Measurements from ENCODE around the gene TMBIM1. TPM values are rescaled to one million over a fixed set of nuclear protein-coding genes. Genes with fewer than 3 reads are reported as not detected.

The TMBIM1 gene
- total RNA-seq, 1 donor from 2014 or later, result 74.9 TPM

DNA sequence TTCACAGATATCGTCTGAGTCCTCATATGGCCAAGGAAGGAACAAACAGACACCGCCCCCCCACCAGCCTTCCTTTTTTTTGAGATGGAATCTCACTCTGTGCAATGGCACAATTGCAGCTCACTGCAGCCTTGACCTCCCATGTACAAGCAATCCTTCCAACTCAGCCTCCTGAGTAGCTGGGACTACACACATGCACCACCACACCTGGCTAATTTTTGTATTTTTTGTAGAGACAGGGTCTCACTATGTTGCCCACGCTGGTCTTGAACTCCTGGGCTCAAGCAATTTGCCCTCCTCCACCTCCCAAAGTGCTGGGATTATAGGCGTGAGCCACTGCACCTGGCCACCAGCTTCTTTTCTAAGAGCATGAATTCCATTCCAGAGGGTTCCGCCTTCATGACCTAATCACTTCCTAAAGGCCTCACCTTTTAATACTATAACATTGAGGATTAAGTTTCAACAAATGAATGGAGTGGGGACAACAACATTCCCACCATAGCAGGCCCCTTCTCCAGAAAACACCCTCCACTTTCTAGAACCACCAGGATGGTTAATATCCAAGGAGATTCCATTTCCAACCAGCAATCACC lies 2.2 kb upstream of the TMBIM1 start:
- no peaks in the 10 kb centered on the region for H3K27me3 Mint-ChIP-seq (ENCODE audit: low read depth)
- no peaks in the 10 kb centered on the region for H3K36me3 Mint-ChIP-seq
- H3K4me3 Mint-ChIP-seq, result no peak overlapping the region
- H3K27ac Mint-ChIP-seq, result peak overlapping the region; percentile 96
- no peak for DNase-seq (ENCODE audit: low spot score in 2 of 2, unreplicated experiment in 2 of 2)
- TF ChIP-seq, protein P1, sequence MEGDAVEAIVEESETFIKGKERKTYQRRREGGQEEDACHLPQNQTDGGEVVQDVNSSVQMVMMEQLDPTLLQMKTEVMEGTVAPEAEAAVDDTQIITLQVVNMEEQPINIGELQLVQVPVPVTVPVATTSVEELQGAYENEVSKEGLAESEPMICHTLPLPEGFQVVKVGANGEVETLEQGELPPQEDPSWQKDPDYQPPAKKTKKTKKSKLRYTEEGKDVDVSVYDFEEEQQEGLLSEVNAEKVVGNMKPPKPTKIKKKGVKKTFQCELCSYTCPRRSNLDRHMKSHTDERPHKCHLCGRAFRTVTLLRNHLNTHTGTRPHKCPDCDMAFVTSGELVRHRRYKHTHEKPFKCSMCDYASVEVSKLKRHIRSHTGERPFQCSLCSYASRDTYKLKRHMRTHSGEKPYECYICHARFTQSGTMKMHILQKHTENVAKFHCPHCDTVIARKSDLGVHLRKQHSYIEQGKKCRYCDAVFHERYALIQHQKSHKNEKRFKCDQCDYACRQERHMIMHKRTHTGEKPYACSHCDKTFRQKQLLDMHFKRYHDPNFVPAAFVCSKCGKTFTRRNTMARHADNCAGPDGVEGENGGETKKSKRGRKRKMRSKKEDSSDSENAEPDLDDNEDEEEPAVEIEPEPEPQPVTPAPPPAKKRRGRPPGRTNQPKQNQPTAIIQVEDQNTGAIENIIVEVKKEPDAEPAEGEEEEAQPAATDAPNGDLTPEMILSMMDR (IDR thresholded peaks at IDR 0.05; ENCODE audit: unreplicated experiment), result no peak
- H3K4me1 Mint-ChIP-seq, result peaks cover 76% of the 10 kb centered on the region
- no peaks in the 10 kb centered on the region for H3K9me3 Mint-ChIP-seq

DNA sequence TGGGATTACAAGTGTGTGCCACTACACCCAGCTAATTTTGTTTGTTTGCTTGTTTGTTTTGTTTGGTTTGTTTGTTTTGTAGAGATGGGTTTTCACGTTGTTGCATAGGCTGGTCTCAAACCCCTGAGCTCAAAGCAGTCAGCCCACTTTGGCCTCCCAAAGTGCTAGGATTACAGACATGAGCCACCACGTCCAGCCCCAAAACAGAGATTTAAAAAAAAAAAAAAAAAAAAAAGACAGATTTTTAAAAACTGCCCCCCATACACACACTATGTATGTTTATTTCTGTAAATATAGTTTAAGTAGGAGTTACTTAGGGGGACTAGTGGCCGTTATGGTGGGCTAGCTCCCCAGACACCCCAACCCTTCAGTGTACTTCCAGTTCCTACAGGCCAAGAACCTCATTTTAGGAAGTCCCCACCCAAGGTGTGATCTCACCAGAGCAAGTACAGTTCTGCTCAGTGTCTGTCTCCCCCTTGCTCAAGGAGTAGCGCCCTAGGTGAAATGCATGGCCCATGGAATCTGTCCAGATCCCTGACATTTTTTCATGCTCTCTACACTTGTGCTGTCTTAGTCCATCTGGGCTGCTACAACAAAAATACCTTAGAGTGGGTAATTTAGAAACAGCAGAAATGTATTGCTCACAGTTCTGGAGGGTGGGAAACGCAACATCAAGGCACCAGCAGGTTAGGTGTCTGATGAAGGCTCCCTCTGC lies 1.6 kb upstream of the TMBIM1 start:
- Mint-ChIP-seq H3K27ac (peak overlapping the region; percentile 96), H3K4me1 (peaks cover 79% of the 10 kb centered on the region), H3K9me3 (no peaks in the 10 kb centered on the region), H3K27me3 (ENCODE audit: low read depth) (no peaks in the 10 kb centered on the region), H3K36me3 (no peaks in the 10 kb centered on the region), H3K4me3 (no peak overlapping the region)
- no peak for DNase-seq (ENCODE audit: low spot score in 2 of 2, unreplicated experiment in 2 of 2)
- TF ChIP-seq, protein P1 (IDR thresholded peaks at IDR 0.05; ENCODE audit: unreplicated experiment), result no peak

DNA sequence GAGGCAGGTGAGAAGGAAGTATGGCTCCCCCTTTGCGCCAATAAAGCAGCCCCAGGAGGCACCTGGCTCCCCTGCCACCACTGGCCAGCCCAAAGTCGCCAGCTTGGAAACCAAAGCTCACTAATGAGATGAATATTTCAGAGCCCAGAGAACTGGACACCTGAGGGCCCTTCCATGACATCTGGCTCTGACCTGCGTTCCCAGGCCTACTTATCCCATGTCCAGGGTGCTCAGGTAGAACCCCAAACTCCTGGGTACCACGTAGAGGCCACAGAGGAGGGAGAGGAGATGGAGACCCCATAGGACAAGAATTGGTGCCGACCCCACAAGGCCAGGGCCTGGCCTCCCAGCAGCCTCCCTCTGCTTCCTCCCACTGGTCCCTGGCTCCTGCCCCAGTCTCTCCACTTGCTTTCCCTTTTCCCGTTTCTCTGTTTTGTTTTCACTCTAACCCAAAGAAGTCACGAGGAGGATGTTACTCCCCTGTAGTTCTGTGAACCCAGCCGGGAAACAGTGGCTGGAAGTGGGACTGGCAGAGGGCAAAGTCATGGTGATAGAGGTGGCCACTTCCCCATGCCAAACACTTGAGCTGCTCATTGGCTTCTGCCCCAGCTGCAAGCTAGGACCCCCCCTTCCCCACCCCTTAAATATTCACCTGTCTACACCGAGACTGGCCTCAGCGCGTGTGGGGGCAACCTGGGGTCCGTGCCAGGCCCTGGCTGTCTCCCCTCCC lies 820 bp downstream of the TMBIM1 start:
- peaks cover 81% of the 10 kb centered on the region for H3K4me1 Mint-ChIP-seq
- peak overlapping the region; percentile 78 for H3K4me3 Mint-ChIP-seq

DNA sequence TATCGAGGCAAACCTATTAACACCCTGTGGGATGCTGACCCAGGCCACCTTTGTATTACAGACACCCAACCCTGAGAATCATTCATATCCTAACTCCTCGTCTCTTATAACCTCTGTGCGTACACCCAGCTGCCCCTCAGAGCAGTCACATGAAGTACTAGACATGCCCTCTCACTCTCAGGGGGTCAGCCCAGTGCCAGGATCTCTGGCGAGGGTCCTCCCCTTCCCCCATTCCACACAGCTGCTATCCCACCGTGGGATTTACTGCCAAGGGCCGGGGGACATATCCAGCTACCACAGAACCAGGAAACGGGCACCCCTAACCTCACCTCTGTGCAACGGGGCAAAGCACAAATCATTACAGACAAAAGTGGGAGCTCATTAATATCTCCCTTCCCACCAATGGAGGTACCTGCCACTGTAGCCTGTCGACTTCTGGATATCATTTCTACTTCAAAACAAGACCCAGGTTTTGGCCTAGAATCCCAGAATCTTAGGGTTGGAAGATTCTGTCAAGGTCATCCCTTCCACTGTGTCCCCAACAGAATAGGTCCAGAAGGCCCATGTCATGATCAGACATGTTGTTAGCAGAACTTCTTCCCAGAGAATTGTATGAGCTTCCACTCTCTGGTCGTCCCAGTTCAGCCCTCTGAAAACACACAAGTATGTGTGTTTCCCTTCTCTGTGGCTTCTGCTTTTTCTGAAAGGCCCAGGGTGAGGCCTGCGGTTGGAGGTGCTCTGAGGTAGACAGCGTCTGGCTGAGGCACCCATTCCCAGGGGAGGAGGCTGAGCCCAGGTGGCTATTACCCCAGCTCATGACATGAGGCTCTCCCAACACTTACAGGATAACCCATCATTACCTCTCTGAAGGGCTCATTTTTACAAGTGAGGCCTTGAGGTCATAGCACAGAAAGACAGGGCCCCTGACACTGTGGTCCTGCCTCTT lies 1.7 kb downstream of the TMBIM1 start:
- H3K4me3 Mint-ChIP-seq, result peak overlapping the region; percentile 78
- H3K9me3 Mint-ChIP-seq, result no peaks in the 10 kb centered on the region
- peaks cover 82% of the 10 kb centered on the region for H3K4me1 Mint-ChIP-seq
- no peaks in the 10 kb centered on the region for H3K36me3 Mint-ChIP-seq
- DNase-seq (ENCODE audit: low spot score in 2 of 2, unreplicated experiment in 2 of 2), result no peak
- H3K27me3 Mint-ChIP-seq (ENCODE audit: low read depth), result no peaks in the 10 kb centered on the region
- TF ChIP-seq, protein P1 (IDR thresholded peaks at IDR 0.05; ENCODE audit: unreplicated experiment), result no peak
- peak overlapping the region; percentile 97 for H3K27ac Mint-ChIP-seq

More for the DNA sequence above, 820 bp downstream of the TMBIM1 start:
- TF ChIP-seq, protein P1 (IDR thresholded peaks at IDR 0.05; ENCODE audit: unreplicated experiment), result no peak
- H3K36me3 Mint-ChIP-seq, result no peaks in the 10 kb centered on the region
- DNase-seq (ENCODE audit: low spot score in 2 of 2, unreplicated experiment in 2 of 2), result no peak
- peak overlapping the region; percentile 97 for H3K27ac Mint-ChIP-seq
- no peaks in the 10 kb centered on the region for H3K9me3 Mint-ChIP-seq
- no peaks in the 10 kb centered on the region for H3K27me3 Mint-ChIP-seq (ENCODE audit: low read depth)

DNA sequence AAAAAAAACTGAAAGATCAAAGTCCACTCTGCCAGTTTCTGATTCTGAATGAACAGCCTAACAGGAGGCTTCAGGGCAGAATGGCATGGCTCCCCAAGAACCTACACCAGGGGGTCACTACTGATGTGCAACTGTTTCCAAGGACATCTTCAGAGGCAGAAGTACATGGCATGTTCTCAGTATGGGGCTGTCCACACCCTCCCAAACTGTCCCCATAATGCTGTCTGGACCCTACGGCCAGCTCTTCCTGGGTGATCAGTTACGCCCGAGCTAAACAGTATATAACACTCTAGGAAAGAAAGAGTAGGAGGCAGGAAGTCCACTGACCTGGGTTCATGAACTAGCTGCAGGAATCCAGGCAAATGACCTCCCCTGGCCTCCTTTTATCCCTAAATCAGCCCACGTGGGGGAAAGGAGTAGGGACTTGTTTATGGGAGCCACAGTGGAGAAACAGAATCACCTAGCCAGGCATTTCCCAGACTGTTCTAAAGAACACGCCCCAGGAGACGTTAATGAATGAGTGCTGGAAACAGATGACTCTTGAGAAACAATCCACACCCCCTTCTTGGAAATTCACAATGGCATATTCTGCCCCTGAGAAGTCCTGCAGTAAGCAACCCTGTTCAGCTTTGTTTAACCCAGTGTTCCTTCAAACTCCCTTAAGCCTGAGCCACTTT lies 2.5 kb downstream of the TMBIM1 start:
- peak overlapping the region; percentile 97 for H3K27ac Mint-ChIP-seq
- no peaks in the 10 kb centered on the region for H3K9me3 Mint-ChIP-seq
- DNase-seq (ENCODE audit: low spot score in 2 of 2, unreplicated experiment in 2 of 2), result no peak
- H3K27me3 Mint-ChIP-seq (ENCODE audit: low read depth), result no peaks in the 10 kb centered on the region
- peaks cover 80% of the 10 kb centered on the region for H3K4me1 Mint-ChIP-seq
- H3K36me3 Mint-ChIP-seq, result no peaks in the 10 kb centered on the region
- TF ChIP-seq, protein P1 (IDR thresholded peaks at IDR 0.05; ENCODE audit: unreplicated experiment), result no peak
- peak overlapping the region; percentile 78 for H3K4me3 Mint-ChIP-seq

Measured in mesothelial cell of epicardium (in vitro differentiated cells).